ENCODE data around the gene CRYBA4. TPM values are rescaled to one million over a fixed set of nuclear protein-coding genes. Genes with fewer than 3 reads are reported as not detected.
A peak's percentile ranks its signal among the peaks of the same experiment; 100 is the strongest.

CRYBA4 gene
- total RNA-seq, 1 donor from 2014 or later = not detected

- H3K9me3 Mint-ChIP-seq = no peaks in the 10 kb centered on the region
- TF ChIP-seq CTCF (conservative IDR thresholded peaks at IDR 0.05) = no peak
- peaks cover 30% of the 10 kb centered on the region for H3K27me3 Mint-ChIP-seq (ENCODE audit: low read depth)
- H3K4me1 Mint-ChIP-seq = no peaks in the 10 kb centered on the region
- H3K27ac Mint-ChIP-seq (ENCODE audit: unreplicated experiment) = peak within 1 kb of the TSS; percentile 57
- DNase-seq (ENCODE audit: low read depth, low spot score) = peak; percentile 70
- peak within 1 kb of the TSS; percentile 88 for H3K4me3 Mint-ChIP-seq
- no peaks in the 10 kb centered on the region for H3K36me3 Mint-ChIP-seq (ENCODE audit: low read depth)
Observed at GRCh38 chr22:26589845-26590736, 31.7 kb upstream of the CRYBA4 start, which contains the start of gene TPST2. TPST2 (minus strand) TSS chr22:26590132; CDS start chr22:26541630, 48,502 bp downstream.

GRCh38 chr22:26592421-26592891 lies 29.3 kb upstream of the CRYBA4 start:
- DNase-seq (ENCODE audit: low read depth, low spot score) = no peak
- Mint-ChIP-seq H3K27ac (ENCODE audit: unreplicated experiment) (peak overlapping the region; percentile 19), H3K27me3 (ENCODE audit: low read depth) (peaks cover 41% of the 10 kb centered on the region), H3K9me3 (no peaks in the 10 kb centered on the region), H3K36me3 (ENCODE audit: low read depth) (no peaks in the 10 kb centered on the region), H3K4me1 (no peaks in the 10 kb centered on the region), H3K4me3 (peak overlapping the region; percentile 35)
- TF ChIP-seq CTCF (conservative IDR thresholded peaks at IDR 0.05) = no peak

- Mint-ChIP-seq H3K36me3 (ENCODE audit: low read depth) (no peaks in the 10 kb centered on the region), H3K4me1 (no peaks in the 10 kb centered on the region), H3K27me3 (ENCODE audit: low read depth) (peaks cover 47% of the 10 kb centered on the region), H3K27ac (ENCODE audit: unreplicated experiment) (no peak overlapping the region), H3K4me3 (no peak overlapping the region), H3K9me3 (no peaks in the 10 kb centered on the region)
- TF ChIP-seq CTCF (conservative IDR thresholded peaks at IDR 0.05) = no peak
- DNase-seq (ENCODE audit: low read depth, low spot score) = no peak
Observed at GRCh38 chr22:26593763-26594162, 28.0 kb upstream of the CRYBA4 start.

- H3K9me3 Mint-ChIP-seq = no peaks in the 10 kb centered on the region
- peaks cover 57% of the 10 kb centered on the region for H3K27me3 Mint-ChIP-seq (ENCODE audit: low read depth)
- H3K4me1 Mint-ChIP-seq = no peaks in the 10 kb centered on the region
- no peak overlapping the region for H3K4me3 Mint-ChIP-seq
- no peak for TF ChIP-seq CTCF (conservative IDR thresholded peaks at IDR 0.05)
- H3K27ac Mint-ChIP-seq (ENCODE audit: unreplicated experiment) = peak overlapping the region; percentile 45
- H3K36me3 Mint-ChIP-seq (ENCODE audit: low read depth) = no peaks in the 10 kb centered on the region
- DNase-seq (ENCODE audit: low read depth, low spot score) = no peak
Observed at GRCh38 chr22:26597026-26597425, 24.7 kb upstream of the CRYBA4 start.

GRCh38 chr22:26597480-26597879 lies 24.3 kb upstream of the CRYBA4 start:
- Mint-ChIP-seq H3K27me3 (ENCODE audit: low read depth) (peaks cover 53% of the 10 kb centered on the region), H3K4me3 (no peak overlapping the region), H3K36me3 (ENCODE audit: low read depth) (no peaks in the 10 kb centered on the region), H3K27ac (ENCODE audit: unreplicated experiment) (no peak overlapping the region), H3K9me3 (no peaks in the 10 kb centered on the region), H3K4me1 (no peaks in the 10 kb centered on the region)
- DNase-seq (ENCODE audit: low read depth, low spot score) = no peak
- TF ChIP-seq CTCF (conservative IDR thresholded peaks at IDR 0.05) = no peak
